ENCODE measurements around the gene BCS1L. TPM values are rescaled to one million over a fixed set of nuclear protein-coding genes. Genes with fewer than 3 reads are reported as not detected.
A peak's percentile ranks its signal among the peaks of the same experiment; 100 is the strongest.

BCS1L gene
- total RNA-seq, 2 experiments from 2014 or later, result 69.6 to 76.3 TPM

DNA sequence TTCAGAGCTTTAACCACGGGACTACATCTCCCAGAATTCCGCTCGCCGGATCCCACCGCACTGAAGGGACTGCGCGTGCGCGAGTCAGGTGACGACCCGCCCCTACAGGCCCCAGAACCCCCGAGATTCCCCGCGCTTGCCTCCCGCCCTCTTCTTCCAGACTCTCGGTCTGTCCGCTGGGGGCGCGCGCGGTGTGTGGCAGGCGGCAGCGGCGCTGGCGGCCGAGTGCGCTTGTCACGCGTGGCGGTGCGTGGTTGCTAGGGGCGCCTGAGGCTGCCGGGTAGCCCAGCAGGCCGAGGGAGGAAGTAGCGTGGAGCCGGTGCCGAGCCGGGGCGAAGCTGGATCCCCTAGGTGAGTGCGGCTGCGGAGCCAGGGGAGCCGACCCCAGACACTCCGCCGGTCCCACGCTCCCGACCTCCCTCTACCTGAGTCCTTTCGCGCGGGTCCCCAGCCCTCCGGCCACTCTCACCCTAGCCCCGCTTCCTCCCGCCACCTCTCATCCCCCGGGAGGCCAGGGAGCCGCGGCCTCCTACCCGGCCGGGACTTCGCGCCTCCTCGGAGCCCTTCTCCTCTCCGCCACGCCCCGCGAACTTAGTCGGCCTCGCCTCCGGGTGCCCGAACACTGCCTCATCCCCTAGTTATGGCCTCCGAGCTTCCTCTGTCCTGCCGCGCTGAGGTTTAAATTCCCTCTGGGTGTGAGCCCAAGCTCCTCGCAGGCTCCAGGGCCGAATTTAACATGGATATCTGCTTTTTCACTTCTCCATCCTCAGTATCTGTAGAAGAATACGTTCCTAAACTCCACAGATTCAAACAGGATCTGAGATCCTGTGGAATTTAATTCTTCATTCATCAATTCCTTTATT, 51.4 kb downstream of the BCS1L start, which contains the start of gene TTLL4:
Gene TTLL4, plus strand, starts transcription at position 149 of the 863 bp plus-strand sequence. CDS start 26,842 bp downstream, outside the sequence.
- Mint-ChIP-seq H3K4me1 (ENCODE audit: low read depth) (peaks cover 17% of the 10 kb centered on the region), H3K36me3 (ENCODE audit: low read depth) (peaks cover 5% of the 10 kb centered on the region)
- intact Hi-C loops (cut with micrococcal nuclease), result loop anchor here (1.0 kb wide), 1 partner anchor 136 kb away; no protein-coding TSS in a partner anchor

DNA sequence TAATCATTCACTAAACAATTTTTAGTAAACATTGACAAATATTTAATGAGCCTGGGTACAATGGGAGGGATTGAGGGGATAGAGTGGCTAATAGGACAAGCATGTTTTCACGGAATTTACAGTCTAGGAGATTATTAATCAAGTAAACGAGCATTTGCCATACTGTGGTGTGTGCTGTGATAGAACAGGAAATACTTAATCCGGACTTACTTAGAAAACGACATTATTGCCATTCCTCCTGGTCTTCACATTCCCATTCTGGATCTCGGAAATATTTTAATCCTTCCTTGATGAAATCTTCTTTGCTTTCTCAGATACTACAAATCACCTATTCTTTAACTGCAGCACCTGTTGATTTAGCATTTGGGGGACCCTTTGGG, 52.1 kb downstream of the BCS1L start:
- TF ChIP-seq, protein P1, sequence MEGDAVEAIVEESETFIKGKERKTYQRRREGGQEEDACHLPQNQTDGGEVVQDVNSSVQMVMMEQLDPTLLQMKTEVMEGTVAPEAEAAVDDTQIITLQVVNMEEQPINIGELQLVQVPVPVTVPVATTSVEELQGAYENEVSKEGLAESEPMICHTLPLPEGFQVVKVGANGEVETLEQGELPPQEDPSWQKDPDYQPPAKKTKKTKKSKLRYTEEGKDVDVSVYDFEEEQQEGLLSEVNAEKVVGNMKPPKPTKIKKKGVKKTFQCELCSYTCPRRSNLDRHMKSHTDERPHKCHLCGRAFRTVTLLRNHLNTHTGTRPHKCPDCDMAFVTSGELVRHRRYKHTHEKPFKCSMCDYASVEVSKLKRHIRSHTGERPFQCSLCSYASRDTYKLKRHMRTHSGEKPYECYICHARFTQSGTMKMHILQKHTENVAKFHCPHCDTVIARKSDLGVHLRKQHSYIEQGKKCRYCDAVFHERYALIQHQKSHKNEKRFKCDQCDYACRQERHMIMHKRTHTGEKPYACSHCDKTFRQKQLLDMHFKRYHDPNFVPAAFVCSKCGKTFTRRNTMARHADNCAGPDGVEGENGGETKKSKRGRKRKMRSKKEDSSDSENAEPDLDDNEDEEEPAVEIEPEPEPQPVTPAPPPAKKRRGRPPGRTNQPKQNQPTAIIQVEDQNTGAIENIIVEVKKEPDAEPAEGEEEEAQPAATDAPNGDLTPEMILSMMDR (IDR thresholded peaks at IDR 0.05), result no peak
- H3K27ac Mint-ChIP-seq, result peak overlapping the region; percentile 77
- intact Hi-C loops (cut with micrococcal nuclease), result loop anchor here (1.0 kb wide), 1 partner anchor 136 kb away; no protein-coding TSS in a partner anchor
- ChIA-PET CTCF (interaction anchor here (0.9 to 3.2 kb wide), 11 partner anchors 9 to 198 kb away, joined by 3 to 17 read pairs (median 6); partner anchors contain the start of genes BCS1L and ZNF142), POLR2A (interaction anchor here (0.5 to 1.2 kb wide), 5 partner anchors 11 to 677 kb away, joined by 3 to 4 read pairs (median 3); partner anchors contain the start of genes RNF25 and STK36)
- peaks cover 1% of the 10 kb centered on the region for H3K27me3 Mint-ChIP-seq
- DNase-seq (no peak), ATAC-seq (no peak)
- peaks cover 17% of the 10 kb centered on the region for H3K4me1 Mint-ChIP-seq (ENCODE audit: low read depth)
- no peaks in the 10 kb centered on the region for H3K9me3 Mint-ChIP-seq
- H3K4me3 Mint-ChIP-seq, result peak overlapping the region; percentile 86
- peaks cover 8% of the 10 kb centered on the region for H3K36me3 Mint-ChIP-seq (ENCODE audit: low read depth)

More for the DNA sequence above, 51.4 kb downstream of the BCS1L start, which contains the start of gene TTLL4:
- Mint-ChIP-seq H3K9me3 (no peaks in the 10 kb centered on the region), H3K27me3 (peaks cover 1% of the 10 kb centered on the region), H3K4me3 (peak within 1 kb of the TSS; percentile 86), H3K27ac (peak within 1 kb of the TSS; percentile 77)
- ATAC-seq (peak; percentile 98), DNase-seq (peak; percentile 98)
- ChIA-PET POLR2A (interaction anchor here (0.5 to 1.5 kb wide), 10 partner anchors 9 to 678 kb away, joined by 3 to 7 read pairs (median 3); partner anchors contain the start of genes RNF25 and STK36), CTCF (interaction anchor here (0.6 to 3.2 kb wide), 25 partner anchors 9 to 199 kb away, joined by 3 to 17 read pairs (median 5); partner anchors contain the start of genes BCS1L, RNF25, STK36 and ZNF142)
- TF ChIP-seq, protein P1 (IDR thresholded peaks at IDR 0.05), result peak; percentile 87

Other genes starting within 250 kb of the BCS1L start
- gene VIL1, start 240.6 kb upstream of the BCS1L start, total RNA-seq, result not detected
- gene USP37, start 91.3 kb upstream of the BCS1L start, total RNA-seq, result 10 to 100 TPM; 51.7 to 53.2 TPM
- gene CNOT9, start 90.8 kb upstream of the BCS1L start, total RNA-seq, result 100 to 1,000 TPM; 106 to 119 TPM
- gene PLCD4, start 51.8 kb upstream of the BCS1L start, total RNA-seq, result under 1 TPM; 0.34 to 0.49 TPM
- 10 to 100 TPM; 30.4 to 33.7 TPM for gene ZNF142, start 60 bp upstream of the BCS1L start, total RNA-seq
- 10 to 100 TPM; 14.7 to 17.0 TPM for gene RNF25, start 12.3 kb downstream of the BCS1L start, total RNA-seq
- 10 to 100 TPM; 11.6 to 14.9 TPM for gene STK36, start 12.4 kb downstream of the BCS1L start, total RNA-seq
- gene TTLL4, start 51.2 kb downstream of the BCS1L start, total RNA-seq, result 10 to 100 TPM; 32.2 to 36.6 TPM
- gene CYP27A1, start 122.5 kb downstream of the BCS1L start, total RNA-seq, result under 1 TPM; 0.14 to 0.18 TPM
- gene PRKAG3, start 172.1 kb downstream of the BCS1L start, total RNA-seq, result not detected
- gene WNT6, start 200.1 kb downstream of the BCS1L start, total RNA-seq, result under 1 TPM; 0.25 to 0.34 TPM
- 10 to 100 TPM; 27.9 to 29.2 TPM for gene WNT10A, start 221.2 kb downstream of the BCS1L start, total RNA-seq